PC-3 (cell line): ENCODE results near the gene PARD6B. TPM values are rescaled to one million over a fixed set of nuclear protein-coding genes. Genes with fewer than 3 reads are reported as not detected.

ENCODE experiments used
- ATAC-seq: fragments of 200-7000 bp; cut with Tn5 transposase; 2 replicates; pipeline ENCODE4 v1.9.1; 2020; ENCODE audit warnings: mild to moderate bottlenecking, moderate library complexity
- BruUV-seq: library from RNA; stranded (reverse); fragments of 400-500 nt; replicated peaks from 2 replicates; lab custom pipeline; 2021; lab: Mats Ljungman, UMichigan
- CTCF ChIA-PET: fragments of 300-600 bp; sonication (Branson Sonifier 250); formaldehyde crosslinking; loops from one replicate; lab custom pipeline; 2022; ENCODE audit warnings: antibody characterized with exemption; lab: Charles Lee
- POLR2A ChIA-PET: fragments of 300-600 bp; sonication (Branson Sonifier 250); formaldehyde crosslinking; loops from one replicate; lab custom pipeline; 2022; ENCODE audit warnings: antibody characterized with exemption; ENCODE audit not compliant: unreplicated experiment; lab: Charles Lee
- DNase-seq: peaks from one replicate; pipeline ENCODE4 v3.0.0-alpha.2; 2015
- H2AFZ ChIP-seq: fragments of 300-600 bp; sonication (generic); 2 replicates; pipeline ENCODE4 v1.6.0; 2016; ENCODE audit warnings: antibody characterized with exemption, low read length
- H3F3A ChIP-seq: fragments of 300-600 bp; sonication (generic); one replicate; pipeline ENCODE4 v1.6.0; 2017; ENCODE audit warnings: antibody characterized with exemption, low read length, control low read depth, mild to moderate bottlenecking; ENCODE audit not compliant: unreplicated experiment
- H3K27ac ChIP-seq: fragments of 300-600 bp; sonication (generic); 2 replicates; pipeline ENCODE4 v1.5.1; 2016; ENCODE audit warnings: mild to moderate bottlenecking, low read length
- H3K27me3 ChIP-seq: fragments of 300-600 bp; sonication (generic); 2 replicates; pipeline ENCODE4 v1.6.1; 2016; ENCODE audit warnings: low read length, mixed read lengths
- H3K36me3 ChIP-seq: fragments of 300-600 bp; sonication (generic); 2 replicates; pipeline ENCODE4 v1.6.1; 2016; ENCODE audit warnings: low read depth, mixed run types, low read length, mixed read lengths
- H3K4me1 ChIP-seq: fragments of 300-600 bp; sonication (generic); 2 replicates; pipeline ENCODE4 v1.5.1; 2016; ENCODE audit warnings: low read length; ENCODE audit not compliant: insufficient read depth
- H3K4me2 ChIP-seq: fragments of 300-600 bp; sonication (generic); 2 replicates; pipeline ENCODE4 v1.6.0; 2016; ENCODE audit warnings: low read length
- H3K4me3 ChIP-seq: fragments of 300-600 bp; sonication (generic); 2 replicates; pipeline ENCODE4 v1.5.1; 2016; ENCODE audit warnings: mild to moderate bottlenecking, low read length, mixed read lengths
- H3K79me2 ChIP-seq: fragments of 300-600 bp; sonication (generic); 2 replicates; pipeline ENCODE4 v1.6.1; 2017; ENCODE audit warnings: low read length, mixed read lengths
- H3K9ac ChIP-seq: fragments of 300-600 bp; sonication (generic); 2 replicates; pipeline ENCODE4 v1.6.0; 2016; ENCODE audit warnings: mild to moderate bottlenecking, low read length
- H3K9me2 ChIP-seq: fragments of 300-600 bp; sonication (generic); replicated peaks from 2 replicates; pipeline ENCODE4 v1.6.1; 2016; ENCODE audit warnings: mixed run types, low read length, mixed read lengths
- H3K9me3 ChIP-seq: fragments of 300-600 bp; sonication (generic); 2 replicates; pipeline ENCODE4 v1.6.1; 2016; ENCODE audit warnings: low read length, mixed read lengths
- H4K20me1 ChIP-seq: fragments of 300-600 bp; sonication (generic); 2 replicates; pipeline ENCODE4 v1.6.1; 2016; ENCODE audit warnings: low read length, mixed read lengths
- EZH2 ChIP-seq: fragments of 300-600 bp; sonication (generic); IDR thresholded peaks from one replicate; pipeline ENCODE4 v1.6.1; 2017; ENCODE audit warnings: antibody characterized with exemption, mild to moderate bottlenecking, low read length; ENCODE audit not compliant: unreplicated experiment
- EZH2phosphoT487 ChIP-seq: fragments of 300-600 bp; sonication (generic); IDR thresholded peaks from 2 replicates; pipeline ENCODE4 v1.6.1; 2018; ENCODE audit warnings: mild to moderate bottlenecking, antibody characterized with exemption, low read length, borderline replicate concordance
- intact Hi-C: fragments of 100-400 bp; cut with micrococcal nuclease; formaldehyde crosslinking; loops from 2 replicates; pipeline ENCODE4 v1.9.0; 2023
- total RNA-seq: library from RNA; depleted of rRNA; stranded (reverse); fragments of >200 nt; gene quantifications from 2 replicates; pipeline ENCODE4 v1.2.3, GENCODE V29; 2014
- TF ChIP-seq, protein P1 (sequence below): fragments of 300-600 bp; sonication (generic); conservative IDR thresholded peaks from 2 replicates; pipeline ENCODE4 v1.5.1; 2017; ENCODE audit warnings: antibody characterized with exemption, low read depth, mild to moderate bottlenecking, low read length

PARD6B gene
- total RNA-seq, 1 experiment from 2014 or later = 4.3 TPM

- H3K27me3 ChIP-seq = no peaks in the 10 kb centered on the region
- H3F3A ChIP-seq = no peaks in the 10 kb centered on the region
- peak overlapping the region; percentile 5; the same call in 1 of the 2 replicates for H3K27ac ChIP-seq
- TF ChIP-seq, protein P1, sequence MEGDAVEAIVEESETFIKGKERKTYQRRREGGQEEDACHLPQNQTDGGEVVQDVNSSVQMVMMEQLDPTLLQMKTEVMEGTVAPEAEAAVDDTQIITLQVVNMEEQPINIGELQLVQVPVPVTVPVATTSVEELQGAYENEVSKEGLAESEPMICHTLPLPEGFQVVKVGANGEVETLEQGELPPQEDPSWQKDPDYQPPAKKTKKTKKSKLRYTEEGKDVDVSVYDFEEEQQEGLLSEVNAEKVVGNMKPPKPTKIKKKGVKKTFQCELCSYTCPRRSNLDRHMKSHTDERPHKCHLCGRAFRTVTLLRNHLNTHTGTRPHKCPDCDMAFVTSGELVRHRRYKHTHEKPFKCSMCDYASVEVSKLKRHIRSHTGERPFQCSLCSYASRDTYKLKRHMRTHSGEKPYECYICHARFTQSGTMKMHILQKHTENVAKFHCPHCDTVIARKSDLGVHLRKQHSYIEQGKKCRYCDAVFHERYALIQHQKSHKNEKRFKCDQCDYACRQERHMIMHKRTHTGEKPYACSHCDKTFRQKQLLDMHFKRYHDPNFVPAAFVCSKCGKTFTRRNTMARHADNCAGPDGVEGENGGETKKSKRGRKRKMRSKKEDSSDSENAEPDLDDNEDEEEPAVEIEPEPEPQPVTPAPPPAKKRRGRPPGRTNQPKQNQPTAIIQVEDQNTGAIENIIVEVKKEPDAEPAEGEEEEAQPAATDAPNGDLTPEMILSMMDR = no peak
- TF ChIP-seq EZH2 = no peak
- TF ChIP-seq EZH2phosphoT487 = no peak
- BruUV-seq = TSS peak; percentile 51
- H3K4me3 ChIP-seq = no peak overlapping the region
- H3K9ac ChIP-seq = peak overlapping the region; percentile 84
- H3K4me1 ChIP-seq = peaks cover 21% of the 10 kb centered on the region
- CTCF ChIA-PET = interaction anchor here (1.0 to 2.1 kb wide), 3 partner anchors 41 to 139 kb away, joined by 4 to 9 read pairs (median 5); no protein-coding TSS in a partner anchor
- H3K79me2 ChIP-seq = peaks cover 1% of the 10 kb centered on the region; the same call in 1 of the 2 replicates
- POLR2A ChIA-PET = interaction anchor here (0.5 to 0.8 kb wide), 4 partner anchors 34 to 853 kb away, joined by 3 to 4 read pairs (median 4); partner anchors contain the start of genes DPM1 and MOCS3
- intact Hi-C loops = no loop called here
- H3K9me3 ChIP-seq = no peaks in the 10 kb centered on the region
- peak; percentile 22 for DNase-seq
- H4K20me1 ChIP-seq = no peaks in the 10 kb centered on the region
- no peaks in the 10 kb centered on the region for H3K36me3 ChIP-seq
- no peaks in the 10 kb centered on the region for H3K9me2 ChIP-seq
- no peak for ATAC-seq
- peak overlapping the region; percentile 95 for H2AFZ ChIP-seq
- peak overlapping the region; percentile 80 for H3K4me2 ChIP-seq
These were observed 58.7 kb downstream of the PARD6B start for GRCh38 chr20:50789968-50790650.

GRCh38 chr20:50790651-50791277, 59.4 kb downstream of the PARD6B start:
- H3K36me3 ChIP-seq = no peaks in the 10 kb centered on the region
- no peaks in the 10 kb centered on the region for H3K9me2 ChIP-seq
- peaks cover 24% of the 10 kb centered on the region for H3K4me1 ChIP-seq
- no peaks in the 10 kb centered on the region for H3K27me3 ChIP-seq
- H4K20me1 ChIP-seq = no peaks in the 10 kb centered on the region
- H2AFZ ChIP-seq = peak overlapping the region; percentile 95
- peak; percentile 96 for DNase-seq
- peaks cover 8% of the 10 kb centered on the region; the same call in 1 of the 2 replicates for H3K79me2 ChIP-seq
- TF ChIP-seq EZH2phosphoT487 (no peak), EZH2 (no peak)
- TF ChIP-seq, protein P1 = peak; percentile 88
- POLR2A ChIA-PET = interaction anchor here (0.5 to 0.8 kb wide), 6 partner anchors 30 to 854 kb away, joined by 3 to 22 read pairs (median 4); partner anchors contain the start of genes DPM1 and MOCS3
- H3K9ac ChIP-seq = peak overlapping the region; percentile 84
- H3K27ac ChIP-seq = peak overlapping the region; percentile 70
- H3K4me2 ChIP-seq = peak overlapping the region; percentile 80
- intact Hi-C loops = no loop called here
- H3K9me3 ChIP-seq = no peaks in the 10 kb centered on the region
- TSS peak; percentile 95 for BruUV-seq
- CTCF ChIA-PET = interaction anchor here (0.5 to 2.1 kb wide), 8 partner anchors 25 to 824 kb away, joined by 3 to 9 read pairs (median 4); partner anchors contain the start of gene ADNP
- peak; percentile 83 for ATAC-seq
- H3F3A ChIP-seq = no peaks in the 10 kb centered on the region
- H3K4me3 ChIP-seq = peak overlapping the region; percentile 47
